ENCODE results near the gene ZMIZ1. TPM values are rescaled to one million over a fixed set of nuclear protein-coding genes. Genes with fewer than 3 reads are reported as not detected.

ZMIZ1 gene
- total and polyA plus RNA-seq, 2 experiments from 2014 or later, result 9.2 to 30.9 TPM

- Histone ChIP-seq H3F3A (replicated peaks; ENCODE audit: low read depth) (no peaks in the 10 kb centered on the region), H3K27ac (ENCODE audit: low read depth) (no peak overlapping the region), H3K4me1 (ENCODE audit: insufficient read depth) (peaks cover 19% of the 10 kb centered on the region), H3K36me3 (ENCODE audit: insufficient read depth) (no peaks in the 10 kb centered on the region), H3K79me2 (replicated peaks; ENCODE audit: insufficient read depth) (peaks cover 98% of the 10 kb centered on the region), H3K9me2 (ENCODE audit: insufficient read depth) (no peaks in the 10 kb centered on the region), H3K4me2 (no peak overlapping the region), H3K4me3 (no peak overlapping the region), H4K20me1 (replicated peaks; ENCODE audit: insufficient read depth) (peaks cover 39% of the 10 kb centered on the region), H2AFZ (no peak overlapping the region), H3K27me3 (ENCODE audit: insufficient read depth) (no peaks in the 10 kb centered on the region)
- H3K4me3 Mint-ChIP-seq, result no peak overlapping the region
- no peaks in the 10 kb centered on the region for H3K36me3 Mint-ChIP-seq (ENCODE audit: low read depth)
- H3K4me1 Mint-ChIP-seq, result peaks cover 66% of the 10 kb centered on the region
- ATAC-seq (no peak), DNase-seq (ENCODE audit: low spot score) (no peak)
- H3K9me3 Mint-ChIP-seq, result no peaks in the 10 kb centered on the region
- peaks cover 8% of the 10 kb centered on the region for H3K27me3 Mint-ChIP-seq (ENCODE audit: insufficient read depth, low read depth, poor library complexity)
- no peak overlapping the region for H3K27ac Mint-ChIP-seq
- TF ChIP-seq ETS1 (IDR thresholded peaks at IDR 0.05) (no peak), ZNF462 (CRISPR knock-in tag; IDR thresholded peaks at IDR 0.05) (no peak), REST (IDR thresholded peaks at IDR 0.05; ENCODE audit: unreplicated experiment) (no peak), EZH2phosphoT487 (IDR thresholded peaks at IDR 0.05; ENCODE audit: unreplicated experiment) (no peak), EZH2 (IDR thresholded peaks at IDR 0.05; ENCODE audit: low read depth, unreplicated experiment) (no peak), POLR2AphosphoS5 (IDR thresholded peaks at IDR 0.05; ENCODE audit: low read depth) (no peak), STAT1 (IDR thresholded peaks at IDR 0.05; ENCODE audit: unreplicated experiment) (no peak)
These were observed 10.3 kb downstream of the ZMIZ1 start for GRCh38 chr10:79079054-79079397.

Data from GM23338 (cell line).